Measurements from ENCODE around the gene JAKMIP1. TPM values are rescaled to one million over a fixed set of nuclear protein-coding genes. Genes with fewer than 3 reads are reported as not detected.

The JAKMIP1 gene
- total and polyA plus RNA-seq, 2 donors (not counting 1 experiment from before 2014, with no cell fraction given): 0.49 to 1.0 TPM

DNA sequence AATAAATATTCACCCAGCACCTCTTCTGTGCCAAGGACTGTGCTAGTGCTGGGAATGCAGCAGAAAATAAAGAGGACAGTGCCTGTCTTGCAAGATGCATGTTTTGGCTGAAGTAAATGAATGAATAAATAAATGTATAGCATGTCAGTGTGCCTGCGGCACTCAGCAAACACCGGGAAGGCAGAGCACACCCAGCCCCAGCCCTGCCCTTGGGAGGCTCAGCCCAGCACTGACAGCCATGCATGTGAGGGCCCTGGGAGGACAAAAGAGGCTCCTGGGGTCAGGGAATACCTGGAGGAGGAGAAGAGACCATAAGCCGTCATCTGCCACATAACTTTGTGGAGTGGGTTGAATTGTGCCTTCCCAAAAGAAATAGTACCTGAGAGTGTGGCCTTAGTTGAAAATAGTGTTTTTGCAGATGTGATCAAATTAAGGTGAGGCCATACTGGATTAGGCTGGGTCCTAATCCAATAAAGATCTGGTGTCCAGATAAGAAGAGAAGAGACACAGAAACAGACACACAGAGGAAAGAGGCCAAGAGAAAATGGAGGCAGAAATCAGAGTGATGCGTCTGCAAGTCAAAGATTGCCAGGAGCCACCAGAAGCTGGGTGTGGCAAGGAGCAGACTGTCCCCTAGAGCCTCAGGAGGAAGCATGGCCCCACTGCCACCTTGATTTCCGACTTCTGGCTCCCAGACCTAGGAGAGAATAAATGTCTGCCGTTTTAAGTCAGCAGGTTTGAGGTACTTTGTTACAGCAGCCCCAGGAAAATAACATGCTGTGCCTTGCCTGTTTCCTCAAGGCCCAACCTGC lies 198.5 kb downstream of the JAKMIP1 start:
- H3K9me3 Mint-ChIP-seq (ENCODE audit: insufficient read depth): no peaks in the 10 kb centered on the region
- intact Hi-C loops (cut with micrococcal nuclease): no loop called here
- no peak overlapping the region for H3K27ac Mint-ChIP-seq
- H2AFZ ChIP-seq (ENCODE audit: insufficient read depth, low read depth, low read length, poor library complexity, severe bottlenecking): no peak overlapping the region
- no peak overlapping the region for H3K4me3 Mint-ChIP-seq
- ATAC-seq (ENCODE audit: low read depth): no peak
- H3K4me3 ChIP-seq (ENCODE audit: control extremely low read depth in 1 of 5, extremely low read depth in 1 of 5, insufficient read depth in 1 of 5, low read depth in 2 of 5, low read length in 4 of 5): no peak overlapping the region
- H3K27me3 ChIP-seq (replicated peaks in 1 of 4; ENCODE audit: control extremely low read depth in 1 of 4, control insufficient read depth in 3 of 4, insufficient read depth in 4 of 4, low read length in 3 of 4): no peaks in the 10 kb centered on the region
- TF ChIP-seq, protein P1, sequence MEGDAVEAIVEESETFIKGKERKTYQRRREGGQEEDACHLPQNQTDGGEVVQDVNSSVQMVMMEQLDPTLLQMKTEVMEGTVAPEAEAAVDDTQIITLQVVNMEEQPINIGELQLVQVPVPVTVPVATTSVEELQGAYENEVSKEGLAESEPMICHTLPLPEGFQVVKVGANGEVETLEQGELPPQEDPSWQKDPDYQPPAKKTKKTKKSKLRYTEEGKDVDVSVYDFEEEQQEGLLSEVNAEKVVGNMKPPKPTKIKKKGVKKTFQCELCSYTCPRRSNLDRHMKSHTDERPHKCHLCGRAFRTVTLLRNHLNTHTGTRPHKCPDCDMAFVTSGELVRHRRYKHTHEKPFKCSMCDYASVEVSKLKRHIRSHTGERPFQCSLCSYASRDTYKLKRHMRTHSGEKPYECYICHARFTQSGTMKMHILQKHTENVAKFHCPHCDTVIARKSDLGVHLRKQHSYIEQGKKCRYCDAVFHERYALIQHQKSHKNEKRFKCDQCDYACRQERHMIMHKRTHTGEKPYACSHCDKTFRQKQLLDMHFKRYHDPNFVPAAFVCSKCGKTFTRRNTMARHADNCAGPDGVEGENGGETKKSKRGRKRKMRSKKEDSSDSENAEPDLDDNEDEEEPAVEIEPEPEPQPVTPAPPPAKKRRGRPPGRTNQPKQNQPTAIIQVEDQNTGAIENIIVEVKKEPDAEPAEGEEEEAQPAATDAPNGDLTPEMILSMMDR (IDR thresholded peaks at IDR 0.05): no peak
- TF ChIP-seq EZH2 (IDR thresholded peaks at IDR 0.05; ENCODE audit: borderline replicate concordance, insufficient read depth, low read depth, low read length, poor library complexity, severe bottlenecking): no peak
- WGBS (ENCODE audit: insufficient coverage): 90% methylated on average over 6 of the region's 6 CpGs
- no peaks in the 10 kb centered on the region for H3K4me1 ChIP-seq (ENCODE audit: control insufficient read depth in 2 of 2, insufficient read depth in 2 of 2, low read length in 2 of 2)
- peaks cover 11% of the 10 kb centered on the region for H3K27me3 Mint-ChIP-seq
- no peak overlapping the region for H3K9ac ChIP-seq (ENCODE audit: low read length)
- H3K9me3 ChIP-seq (ENCODE audit: control extremely low read depth in 1 of 3, control insufficient read depth in 2 of 3, insufficient read depth in 1 of 3, low read length in 2 of 3): peaks cover 0 to 7% (median 0%) of the 10 kb centered on the region in 3 donors
- H3K4me1 Mint-ChIP-seq: no peaks in the 10 kb centered on the region
- ChIA-PET POLR2A (no interaction called here), CTCF (no interaction called here)
- no peak overlapping the region for H3K4me2 ChIP-seq (replicated peaks; ENCODE audit: low read depth, low read length, poor library complexity, severe bottlenecking)
- no peak overlapping the region for H3K27ac ChIP-seq (ENCODE audit: low read length in 2 of 2)
- no peaks in the 10 kb centered on the region for H3K36me3 ChIP-seq (replicated peaks in 1 of 2; ENCODE audit: control extremely low read depth in 1 of 2, control insufficient read depth in 1 of 2, extremely low read depth in 1 of 2, insufficient read depth in 2 of 2, low read length in 1 of 2)
- DNase-seq: no peak
- H4K20me1 ChIP-seq (ENCODE audit: control insufficient read depth, insufficient read depth, low read length, poor library complexity, severe bottlenecking): no peaks in the 10 kb centered on the region
- H3K79me2 ChIP-seq (ENCODE audit: control insufficient read depth, insufficient read depth, low read length): no peaks in the 10 kb centered on the region

DNA sequence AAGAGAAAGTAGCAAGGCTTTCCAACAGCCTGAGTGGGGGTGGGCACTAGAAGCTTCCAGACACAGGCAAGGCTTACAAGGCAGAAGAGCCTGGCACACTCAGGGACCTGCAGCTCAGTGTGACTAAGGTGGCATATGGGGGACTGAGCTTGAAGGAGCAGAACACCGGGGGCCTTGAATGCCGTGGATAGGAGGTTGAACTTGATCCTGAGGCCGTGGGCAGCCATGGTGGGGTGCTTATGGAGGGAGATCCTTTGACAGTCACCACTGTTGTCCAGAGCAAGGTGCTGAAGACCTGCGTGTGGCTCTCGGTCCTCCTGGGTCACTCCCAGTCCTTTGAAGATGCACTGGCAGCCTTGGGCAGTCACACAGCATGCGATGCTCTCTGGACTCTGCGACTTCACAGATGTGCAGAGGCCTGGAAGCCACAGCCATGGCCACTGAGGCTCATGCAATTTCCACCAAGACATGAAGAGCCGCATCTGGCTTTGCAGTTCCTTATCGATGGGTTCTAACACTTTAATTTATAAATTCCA lies 200.5 kb downstream of the JAKMIP1 start:
- no peaks in the 10 kb centered on the region for H4K20me1 ChIP-seq (ENCODE audit: control insufficient read depth, insufficient read depth, low read length, poor library complexity, severe bottlenecking)
- WGBS (ENCODE audit: insufficient coverage): 91% methylated on average over 9 of the region's 9 CpGs
- H3K4me1 Mint-ChIP-seq: no peaks in the 10 kb centered on the region
- no peaks in the 10 kb centered on the region for H3K36me3 ChIP-seq (replicated peaks in 1 of 2; ENCODE audit: control extremely low read depth in 1 of 2, control insufficient read depth in 1 of 2, extremely low read depth in 1 of 2, insufficient read depth in 2 of 2, low read length in 1 of 2)
- intact Hi-C loops (cut with micrococcal nuclease): no loop called here
- H3K4me2 ChIP-seq (replicated peaks; ENCODE audit: low read depth, low read length, poor library complexity, severe bottlenecking): no peak overlapping the region
- H3K27me3 Mint-ChIP-seq: peaks cover 16% of the 10 kb centered on the region
- TF ChIP-seq, protein P1 (IDR thresholded peaks at IDR 0.05): no peak
- no peak for TF ChIP-seq EZH2 (IDR thresholded peaks at IDR 0.05; ENCODE audit: borderline replicate concordance, insufficient read depth, low read depth, low read length, poor library complexity, severe bottlenecking)
- no peak for DNase-seq
- H3K27me3 ChIP-seq (replicated peaks in 1 of 4; ENCODE audit: control extremely low read depth in 1 of 4, control insufficient read depth in 3 of 4, insufficient read depth in 4 of 4, low read length in 3 of 4): no peaks in the 10 kb centered on the region
- no peak overlapping the region for H3K27ac ChIP-seq (ENCODE audit: low read length in 2 of 2)
- H3K9me3 ChIP-seq (ENCODE audit: control extremely low read depth in 1 of 3, control insufficient read depth in 2 of 3, insufficient read depth in 1 of 3, low read length in 2 of 3): peaks cover 0 to 4% (median 0%) of the 10 kb centered on the region in 3 donors
- no peaks in the 10 kb centered on the region for H3K4me1 ChIP-seq (ENCODE audit: control insufficient read depth in 2 of 2, insufficient read depth in 2 of 2, low read length in 2 of 2)
- ATAC-seq (ENCODE audit: low read depth): no peak
- H2AFZ ChIP-seq (ENCODE audit: insufficient read depth, low read depth, low read length, poor library complexity, severe bottlenecking): no peak overlapping the region
- H3K79me2 ChIP-seq (ENCODE audit: control insufficient read depth, insufficient read depth, low read length): no peaks in the 10 kb centered on the region
- no peak overlapping the region for H3K4me3 ChIP-seq (ENCODE audit: control extremely low read depth in 1 of 5, extremely low read depth in 1 of 5, insufficient read depth in 1 of 5, low read depth in 2 of 5, low read length in 4 of 5)
- no peak overlapping the region for H3K27ac Mint-ChIP-seq
- ChIA-PET CTCF (interaction anchor here (1.1 to 3.2 kb wide), 4 partner anchors 10 to 327 kb away, joined by 3 to 10 read pairs (median 4); no protein-coding TSS in a partner anchor), POLR2A (no interaction called here)
- no peak overlapping the region for H3K9ac ChIP-seq (ENCODE audit: low read length)
- no peak overlapping the region for H3K4me3 Mint-ChIP-seq
- no peaks in the 10 kb centered on the region for H3K9me3 Mint-ChIP-seq (ENCODE audit: insufficient read depth)
